HCT116 (cell line): Measurements from ENCODE around the gene FLNB. TPM values are rescaled to one million over a fixed set of nuclear protein-coding genes. Genes with fewer than 3 reads are reported as not detected.

ENCODE experiments used
- ATAC-seq: fragments of 200-7000 bp; cut with Tn5 transposase; 2 replicates; pipeline ENCODE4 v1.9.1; 2020; ENCODE audit warnings: mild to moderate bottlenecking, moderate library complexity
- BruUV-seq: library from RNA; stranded (reverse); fragments of 400-500 nt; replicated peaks from 2 replicates; lab custom pipeline; 2021; lab: Mats Ljungman, UMichigan
- CTCF ChIA-PET: fragments of 300-600 bp; sonication (Branson Sonifier 250); formaldehyde crosslinking; loops from one replicate; lab custom pipeline; 2021; ENCODE audit warnings: antibody characterized with exemption; lab: Charles Lee
- POLR2A ChIA-PET: fragments of 300-600, 350-600 bp; sonication (Branson Sonifier 250); formaldehyde crosslinking; loops from one replicate; lab custom pipeline; 2021; ENCODE audit warnings: antibody characterized with exemption; lab: Charles Lee
- RAD21 ChIA-PET, 2 experiments: fragments of 300-600 bp; sonication (Branson Sonifier 250); formaldehyde crosslinking; loops; one replicate each; lab custom pipeline; 2023; ENCODE audit warnings: low total read pairs in 2 of 2; ENCODE audit not compliant: uncharacterized antibody in 2 of 2, unreplicated experiment in 2 of 2, low non-redundant PET in 1 of 2; lab: Charles Lee
- DNase-seq: peaks from one replicate; pipeline ENCODE4 v3.0.0-alpha.2; 2010; ENCODE audit warnings: low read depth, low spot score
- H2AFZ ChIP-seq: fragments of 200-600 bp; shearing (Covaris generic), sonication (generic); 2 replicates; pipeline ENCODE4 v1.6.1; 2017; ENCODE audit warnings: low read depth, mixed run types, mixed read lengths, antibody characterized with exemption, low read length; ENCODE audit not compliant: poor library complexity, severe bottlenecking
- H3K27ac ChIP-seq: 2 replicates; pipeline ENCODE4 v1.5.1; 2012; ENCODE audit warnings: low read depth, low read length
- H3K27me3 ChIP-seq: fragments of 200-600 bp; sonication (generic); 2 replicates; pipeline ENCODE4 v1.6.1; 2016; ENCODE audit warnings: mixed run types, low read length, mixed read lengths; ENCODE audit not compliant: insufficient read depth
- H3K36me3 ChIP-seq, 2 experiments: fragments of 200-500 bp in 1 of 2; fragments of 200-600 bp in 1 of 2; sonication (Bioruptor generic) in 1 of 2; sonication (generic) in 1 of 2; 2 replicates each; pipeline versions ENCODE4 v1.5.1 to v1.6.1; 2014 to 2016; ENCODE audit warnings: low read length in 2 of 2, inconsistent platforms in 1 of 2, mixed read lengths in 1 of 2, mixed run types in 1 of 2; ENCODE audit not compliant: insufficient read depth in 2 of 2, control insufficient read depth in 1 of 2
- H3K4me1 ChIP-seq, 2 experiments: fragments of 200-600 bp in 1 of 2; sonication (generic) in 1 of 2; 2 replicates each; pipeline versions ENCODE4 v1.5.1 to v1.6.1; 2012 to 2017; ENCODE audit warnings: low read length in 2 of 2, inconsistent platforms in 1 of 2, mild to moderate bottlenecking in 1 of 2, mixed read lengths in 1 of 2, mixed run types in 1 of 2, moderate library complexity in 1 of 2; ENCODE audit not compliant: insufficient read depth in 2 of 2, control insufficient read depth in 1 of 2
- H3K4me2 ChIP-seq: fragments of 200-600 bp; sonication (generic); 2 replicates; pipeline ENCODE4 v1.6.1; 2017; ENCODE audit warnings: mixed run types, low read length, mixed read lengths
- H3K4me3 ChIP-seq, 2 experiments: fragments of 200-600 bp in 1 of 2; sonication (generic) in 1 of 2; replicated peaks in 1 of 2; 2 replicates each; pipeline ENCODE4 v1.5.1; 2011 to 2016; ENCODE audit warnings: low read length in 2 of 2, control low read depth in 1 of 2, low read depth in 1 of 2, mild to moderate bottlenecking in 1 of 2, mixed read lengths in 1 of 2, mixed run types in 1 of 2
- H3K79me2 ChIP-seq: fragments of 200-600 bp; sonication (generic); 2 replicates; pipeline ENCODE4 v1.6.1; 2017; ENCODE audit warnings: mild to moderate bottlenecking, mixed run types, low read length, moderate library complexity, mixed read lengths; ENCODE audit not compliant: insufficient read depth
- H3K9ac ChIP-seq: fragments of 200-600 bp; sonication (generic); 2 replicates; pipeline ENCODE4 v1.6.1; 2016; ENCODE audit warnings: low read length, mixed read lengths
- H3K9me2 ChIP-seq: fragments of 200-600 bp; sonication (generic), shearing (Covaris generic); 2 replicates; pipeline ENCODE4 v1.6.1; 2017; ENCODE audit warnings: mixed run types, mild to moderate bottlenecking, moderate library complexity; ENCODE audit not compliant: insufficient read depth
- H3K9me3 ChIP-seq, 2 experiments: fragments of 200-500 bp in 1 of 2; fragments of 200-600 bp in 1 of 2; sonication (Bioruptor generic) in 1 of 2; sonication (generic) in 1 of 2; 2 replicates each; pipeline ENCODE4 v1.6.1; 2014 to 2017; ENCODE audit warnings: low read length in 2 of 2, mixed read lengths in 2 of 2, inconsistent platforms in 1 of 2, low read depth in 1 of 2, mild to moderate bottlenecking in 1 of 2, mixed run types in 1 of 2, moderate library complexity in 1 of 2; ENCODE audit not compliant: control insufficient read depth in 1 of 2, insufficient read depth in 1 of 2
- H4K20me1 ChIP-seq: fragments of 200-600 bp; sonication (generic), shearing (Covaris generic); 2 replicates; pipeline ENCODE4 v1.6.1; 2017; ENCODE audit warnings: mixed run types, mild to moderate bottlenecking, moderate library complexity; ENCODE audit not compliant: insufficient read depth
- CEBPB ChIP-seq: IDR thresholded peaks from 2 replicates; pipeline ENCODE4 v1.6.1; 2012; ENCODE audit warnings: low read depth
- CTCF ChIP-seq, 3 experiments: fragments of 200-600 bp in 1 of 3; sonication (generic) in 1 of 3; IDR thresholded peaks in 2 of 3; conservative IDR thresholded peaks in 1 of 3; 2 replicates each; pipeline ENCODE4 v1.5.1; 2012 to 2017; ENCODE audit warnings: low read depth in 2 of 3, low read length in 2 of 3, antibody characterized with exemption in 1 of 3, borderline replicate concordance in 1 of 3, control low read depth in 1 of 3, mild to moderate bottlenecking in 1 of 3, mixed read lengths in 1 of 3, mixed run types in 1 of 3, moderate library complexity in 1 of 3; ENCODE audit not compliant: insufficient read depth in 1 of 3
- EGR1 ChIP-seq: IDR thresholded peaks from 2 replicates; pipeline ENCODE4 v1.6.1; 2012; ENCODE audit warnings: low read depth
- ELF1 ChIP-seq: IDR thresholded peaks from 2 replicates; pipeline ENCODE4 v1.6.1; 2012; ENCODE audit warnings: low read depth, borderline replicate concordance
- EZH2phosphoT487 ChIP-seq: fragments of 200-600 bp; IDR thresholded peaks from 2 replicates; pipeline ENCODE4 v1.6.1; 2018; ENCODE audit warnings: antibody characterized with exemption, borderline replicate concordance
- POLR2A ChIP-seq: IDR thresholded peaks from 2 replicates; pipeline ENCODE4 v1.7.0; 2011; ENCODE audit warnings: borderline replicate concordance; ENCODE audit not compliant: insufficient read depth, insufficient read length; ENCODE audit errors: extremely low read depth
- RAD21 ChIP-seq: IDR thresholded peaks from 2 replicates; pipeline ENCODE4 v1.6.1; 2012; ENCODE audit warnings: low read depth, mild to moderate bottlenecking
- SIN3A ChIP-seq: IDR thresholded peaks from 2 replicates; pipeline ENCODE4 v1.6.1; 2012; ENCODE audit warnings: low read depth
- SRF ChIP-seq: IDR thresholded peaks from 2 replicates; pipeline ENCODE4 v1.6.1; 2012; ENCODE audit warnings: low read depth
- TCF7L2 ChIP-seq: IDR thresholded peaks from 2 replicates; pipeline ENCODE4 v1.7.0; 2011; ENCODE audit warnings: borderline replicate concordance, inconsistent platforms; ENCODE audit not compliant: insufficient read depth, insufficient read length; ENCODE audit errors: extremely low read depth
- YY1 ChIP-seq: IDR thresholded peaks from 2 replicates; pipeline ENCODE4 v1.6.1; 2011; ENCODE audit warnings: low read length, low read depth, moderate library complexity, mild to moderate bottlenecking; ENCODE audit not compliant: insufficient replicate concordance; ENCODE audit errors: extremely low read depth
- ZBTB33 ChIP-seq: IDR thresholded peaks from 2 replicates; pipeline ENCODE4 v1.6.1; 2011; ENCODE audit warnings: mild to moderate bottlenecking, low read length, moderate library complexity; ENCODE audit not compliant: insufficient replicate concordance; ENCODE audit errors: extremely low read depth
- ZNF274 ChIP-seq: fragments of 200-500 bp; sonication (Bioruptor generic); IDR thresholded peaks from 2 replicates; pipeline ENCODE4 v1.6.1; 2014; ENCODE audit warnings: mild to moderate bottlenecking, low read depth, low read length, inconsistent platforms
- intact Hi-C: fragments of 100-400 bp; cut with micrococcal nuclease; formaldehyde crosslinking; loops from 2 replicates; pipeline ENCODE4 v1.10.0; 2022
- total RNA-seq: library from RNA; stranded (reverse); gene quantifications from one replicate; pipeline ENCODE4 v1.2.1, GENCODE V29; 2021; ENCODE audit not compliant: unreplicated experiment

The FLNB gene
- total RNA-seq, 1 experiment from 2014 or later = 116 TPM

DNA sequence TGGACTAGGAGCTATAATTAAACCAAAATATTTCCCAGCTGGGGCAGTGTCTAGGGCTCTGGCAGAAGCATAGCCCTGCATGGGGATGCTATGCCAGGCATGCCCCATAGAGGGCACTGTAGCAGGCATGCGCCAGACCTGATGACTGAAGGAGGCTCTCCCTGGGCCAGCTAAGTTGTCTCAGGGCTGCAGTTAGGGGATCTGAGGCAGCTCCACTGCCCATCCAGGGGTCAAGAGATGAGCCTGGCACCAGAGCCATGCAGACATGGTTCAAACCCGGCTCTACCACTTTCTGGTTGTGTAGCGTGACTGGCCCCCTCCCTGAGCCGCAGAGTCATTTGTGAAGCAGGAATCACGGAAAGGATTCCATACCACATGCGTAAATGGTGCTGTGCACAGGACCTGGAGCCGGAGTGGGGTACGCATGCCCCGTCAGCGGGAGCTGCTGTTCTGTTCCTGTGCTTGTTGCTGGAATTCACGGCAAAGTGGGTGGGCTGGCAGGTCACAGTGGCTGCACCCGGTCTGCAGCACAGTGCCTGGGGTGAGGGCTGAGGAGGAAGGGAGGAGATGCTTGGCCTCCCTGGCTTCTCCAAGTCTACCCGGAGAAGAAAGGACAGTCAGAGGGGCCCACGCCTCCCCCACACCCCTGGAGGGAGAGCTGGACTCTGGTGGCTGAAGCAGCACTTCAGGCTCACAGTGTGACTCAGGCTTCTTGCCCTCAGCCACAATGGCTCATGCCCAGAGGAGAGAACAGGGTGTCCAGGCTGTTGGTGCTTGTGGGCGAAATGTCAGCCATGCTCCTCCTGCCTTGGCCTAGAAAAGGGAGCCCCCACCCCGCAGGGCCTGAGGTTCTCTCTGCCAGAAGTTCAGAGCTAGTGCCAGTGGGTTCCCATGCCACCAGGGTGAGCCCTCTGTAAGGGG is 159.5 kb downstream of the FLNB start:
- ATAC-seq (peak; percentile 92), DNase-seq (no peak)
- POLR2A ChIA-PET = no interaction called here
- H3K4me1 ChIP-seq = peaks cover 22 to 43% of the 10 kb centered on the region in 2 experiments
- BruUV-seq = no TSS peak
- H3K9me2 ChIP-seq = no peaks in the 10 kb centered on the region
- intact Hi-C loops = no loop called here
- H2AFZ ChIP-seq = no peak overlapping the region
- H3K36me3 ChIP-seq = peaks cover 10 to 24% of the 10 kb centered on the region in 2 experiments; a peak in 3 of 4 replicates
- TF ChIP-seq CTCF (IDR thresholded peaks at IDR 0.05 in 2 of 3, conservative IDR thresholded peaks at IDR 0.05 in 1 of 3; ENCODE audit: borderline replicate concordance in 1 of 3, insufficient read depth in 1 of 3, low read depth in 2 of 3, low read length in 2 of 3) (peak; percentile 36 to 99 (median 95); a peak in 5 of 6 replicates), ZNF274 (no peak), POLR2A (no peak), ELF1 (no peak), YY1 (no peak), TCF7L2 (no peak), ZBTB33 (no peak), SRF (no peak), EGR1 (no peak), CEBPB (no peak), EZH2phosphoT487 (no peak), SIN3A (no peak), RAD21 (peak; percentile 43)
- no peaks in the 10 kb centered on the region for H3K9me3 ChIP-seq
- no peaks in the 10 kb centered on the region for H4K20me1 ChIP-seq
- no peak overlapping the region for H3K4me2 ChIP-seq
- no peak overlapping the region for H3K27ac ChIP-seq
- no peak overlapping the region for H3K9ac ChIP-seq
- H3K4me3 ChIP-seq = no peak overlapping the region
- no peaks in the 10 kb centered on the region for H3K79me2 ChIP-seq
- RAD21 ChIA-PET = interaction anchor here in 1 of 2 experiments (0.7 to 0.9 kb wide), 2 partner anchors 10 to 159 kb away, joined by 3 read pairs; partner anchors contain the start of gene FLNB
- CTCF ChIA-PET = interaction anchor here (0.8 to 3.3 kb wide), 7 partner anchors 8 to 205 kb away, joined by 3 to 19 read pairs (median 4); partner anchors contain the start of genes HTD2 and RPP14
- no peaks in the 10 kb centered on the region for H3K27me3 ChIP-seq
